Mesothelial cell of epicardium (in vitro differentiated cells): Measurements from ENCODE around the gene CEP85L. TPM values are rescaled to one million over a fixed set of nuclear protein-coding genes. Genes with fewer than 3 reads are reported as not detected.

ENCODE experiments used
- DNase-seq, 2 experiments: peaks; one replicate each; pipeline ENCODE4 v3.0.0; 2021; ENCODE audit warnings: low spot score in 2 of 2; ENCODE audit not compliant: unreplicated experiment in 2 of 2
- H3K27ac Mint-ChIP-seq: 2 replicates; pipeline ENCODE4 v1.8.0; 2021; ENCODE audit warnings: mixed read lengths
- H3K27me3 Mint-ChIP-seq: 2 replicates; pipeline ENCODE4 v1.8.0; 2021; ENCODE audit warnings: low read depth, mixed read lengths
- H3K36me3 Mint-ChIP-seq: 2 replicates; pipeline ENCODE4 v1.8.0; 2021; ENCODE audit warnings: mixed read lengths
- H3K4me1 Mint-ChIP-seq: 2 replicates; pipeline ENCODE4 v1.8.0; 2021; ENCODE audit warnings: mixed read lengths
- H3K4me3 Mint-ChIP-seq: 2 replicates; pipeline ENCODE4 v1.8.0; 2021; ENCODE audit warnings: mild to moderate bottlenecking, moderate library complexity, mixed read lengths
- H3K9me3 Mint-ChIP-seq: 2 replicates; pipeline ENCODE4 v1.8.0; 2021; ENCODE audit warnings: mixed read lengths
- CTCF ChIP-seq: fragments of 200-600 bp; sonication (generic); IDR thresholded peaks from one replicate; pipeline ENCODE4 v1.5.0; 2021; ENCODE audit warnings: antibody characterized with exemption; ENCODE audit not compliant: unreplicated experiment
- total RNA-seq: library from RNA; stranded (reverse); gene quantifications from 3 replicates; pipeline ENCODE4 v1.2.1, GENCODE V29; 2021

CEP85L gene
- total RNA-seq, 1 donor from 2014 or later = 23.1 TPM

- DNase-seq = no peak
- peak overlapping the region; percentile 79 for H3K27ac Mint-ChIP-seq
- peaks cover 52% of the 10 kb centered on the region for H3K4me1 Mint-ChIP-seq
- no peak overlapping the region for H3K4me3 Mint-ChIP-seq
- no peaks in the 10 kb centered on the region for H3K36me3 Mint-ChIP-seq
- no peaks in the 10 kb centered on the region for H3K27me3 Mint-ChIP-seq
- H3K9me3 Mint-ChIP-seq = no peaks in the 10 kb centered on the region
- TF ChIP-seq CTCF = no peak
Observed at GRCh38 chr6:118668761-118669385, 17.5 kb upstream of the CEP85L start.

- H3K27me3 Mint-ChIP-seq = no peaks in the 10 kb centered on the region
- no peaks in the 10 kb centered on the region for H3K36me3 Mint-ChIP-seq
- no peak overlapping the region for H3K4me3 Mint-ChIP-seq
- H3K4me1 Mint-ChIP-seq = peaks cover 52% of the 10 kb centered on the region
- TF ChIP-seq CTCF = no peak
- H3K27ac Mint-ChIP-seq = peak overlapping the region; percentile 79
- DNase-seq = no peak
- no peaks in the 10 kb centered on the region for H3K9me3 Mint-ChIP-seq
Observed at GRCh38 chr6:118667988-118668387, 16.6 kb upstream of the CEP85L start.

GRCh38 chr6:118665011-118665410 lies 13.6 kb upstream of the CEP85L start:
- Mint-ChIP-seq H3K36me3 (no peaks in the 10 kb centered on the region), H3K4me1 (peaks cover 59% of the 10 kb centered on the region)
- TF ChIP-seq CTCF = no peak

GRCh38 chr6:118663993-118664985 lies 12.9 kb upstream of the CEP85L start:
- Mint-ChIP-seq H3K9me3 (no peaks in the 10 kb centered on the region), H3K27ac (no peak overlapping the region), H3K27me3 (no peaks in the 10 kb centered on the region), H3K36me3 (no peaks in the 10 kb centered on the region), H3K4me3 (no peak overlapping the region), H3K4me1 (peaks cover 59% of the 10 kb centered on the region)
- no peak for TF ChIP-seq CTCF
- no peak for DNase-seq

More at GRCh38 chr6:118665011-118665410, 13.6 kb upstream of the CEP85L start:
- no peak for DNase-seq
- Mint-ChIP-seq H3K9me3 (no peaks in the 10 kb centered on the region), H3K4me3 (no peak overlapping the region), H3K27me3 (no peaks in the 10 kb centered on the region), H3K27ac (no peak overlapping the region)

- no peak for DNase-seq
- H3K36me3 Mint-ChIP-seq = no peaks in the 10 kb centered on the region
- no peaks in the 10 kb centered on the region for H3K27me3 Mint-ChIP-seq
- TF ChIP-seq CTCF = no peak
- no peaks in the 10 kb centered on the region for H3K9me3 Mint-ChIP-seq
- no peak overlapping the region for H3K4me3 Mint-ChIP-seq
- H3K4me1 Mint-ChIP-seq = peaks cover 35% of the 10 kb centered on the region
- H3K27ac Mint-ChIP-seq = no peak overlapping the region
Observed at GRCh38 chr6:118661831-118662230, 10.4 kb upstream of the CEP85L start.
